22Rv1 (cell line): ENCODE measurements around the gene PTPRE.

ENCODE experiments used
- CTCF ChIP-seq: fragments of 450-650 bp; IDR thresholded peaks from 2 replicates; pipeline ENCODE4 v1.5.1; 2017; ENCODE audit warnings: mild to moderate bottlenecking
- ZFX ChIP-seq: fragments of 450-650 bp; IDR thresholded peaks from 2 replicates; pipeline ENCODE4 v1.6.1; 2017; ENCODE audit warnings: antibody characterized with exemption, borderline replicate concordance

GRCh38 chr10:127961071-127961470 lies 54.2 kb downstream of the PTPRE start:
- TF ChIP-seq CTCF (no peak), ZFX (no peak)
